ENCODE measurements around the gene RERE.

RERE gene

GRCh38 chr1:8355439-8356255 is 461.8 kb downstream of the RERE start:
- no peak for DNase-seq

DNA sequence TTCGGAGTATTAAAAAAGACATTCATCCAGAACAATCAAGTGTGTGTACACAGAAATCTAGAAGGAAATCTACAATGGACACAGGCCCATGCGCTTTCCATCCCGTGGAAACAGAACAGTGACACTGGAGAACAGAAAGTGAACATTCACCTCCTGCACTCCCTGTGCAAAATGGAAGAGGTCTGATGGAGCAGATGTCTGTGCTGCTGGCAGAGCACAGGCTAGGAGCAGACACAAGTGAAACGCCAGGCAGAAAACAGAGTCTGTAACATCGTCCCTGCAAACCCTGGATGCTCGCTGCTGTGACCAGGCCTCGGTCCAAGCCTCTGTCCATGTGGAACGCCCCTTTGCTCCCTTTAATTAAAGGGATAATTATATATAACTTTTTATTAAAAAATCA is 463.4 kb downstream of the RERE start:
- DNase-seq = no peak

GRCh38 chr1:8352886-8353785 is 464.3 kb downstream of the RERE start:
- no peak for DNase-seq

DNA sequence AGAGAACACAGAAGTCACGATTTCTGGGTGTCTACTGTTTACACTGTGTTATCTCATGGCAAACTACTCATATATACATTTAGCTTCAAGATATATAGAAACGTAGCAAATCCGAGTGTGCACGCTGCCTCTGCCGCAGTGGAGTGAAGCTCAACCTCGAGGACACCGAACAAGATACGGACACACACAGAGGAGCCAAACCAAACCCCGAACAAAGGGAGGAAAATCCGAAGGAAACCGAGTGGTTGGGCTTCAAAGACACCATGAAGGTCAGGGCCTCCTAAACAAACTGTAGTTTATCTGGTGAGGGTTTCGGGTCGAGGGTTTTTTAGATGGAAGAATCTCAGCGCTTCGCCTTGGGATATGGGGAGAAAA is 465.0 kb downstream of the RERE start:
- DNase-seq = no peak

DNA sequence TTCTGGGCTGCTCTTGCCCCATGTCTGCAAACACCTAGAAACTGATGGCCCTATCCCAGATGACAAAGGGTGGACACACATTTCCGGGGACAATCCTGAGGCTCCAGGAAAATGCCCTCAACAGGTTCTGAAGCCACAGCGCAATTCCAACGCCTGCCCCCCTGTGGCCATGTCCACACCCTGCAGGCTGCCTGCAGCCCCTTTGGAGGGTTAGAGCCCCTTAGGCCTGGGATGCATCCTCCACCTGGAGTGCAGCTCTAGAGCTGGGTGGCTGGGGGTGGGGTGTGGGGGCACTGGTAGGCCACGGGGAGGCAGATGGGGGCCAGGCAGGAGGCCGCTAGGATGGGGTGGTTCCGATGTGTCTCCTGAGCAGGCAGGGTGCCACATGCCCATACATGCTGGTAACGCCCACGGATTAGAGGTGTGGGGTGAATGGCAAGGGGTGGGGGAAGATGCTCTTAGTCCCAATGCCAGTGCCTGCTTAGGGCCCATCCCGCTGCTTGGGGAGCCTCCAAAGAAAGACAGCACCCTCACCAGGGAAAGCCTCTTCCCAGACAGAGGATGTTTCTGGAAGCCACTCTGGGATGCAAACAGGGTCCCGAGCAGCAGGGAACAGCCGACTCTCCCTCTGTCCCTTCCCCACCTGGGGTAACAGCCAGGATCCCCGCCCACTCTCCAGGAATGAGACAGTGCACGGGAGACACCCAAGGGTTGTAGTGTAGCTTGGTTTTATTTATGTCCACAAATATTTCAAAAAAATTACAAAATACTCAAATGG is 465.6 kb downstream of the RERE start:
- DNase-seq = no peak

GRCh38 chr1:8350914-8351684 is 466.3 kb downstream of the RERE start:
- DNase-seq = no peak

- no peak for DNase-seq
Observed at GRCh38 chr1:8349961-8350360, 467.5 kb downstream of the RERE start.

- DNase-seq = no peak
Observed at GRCh38 chr1:8349473-8349865, 468.0 kb downstream of the RERE start.

GRCh38 chr1:8348777-8349472 is 468.5 kb downstream of the RERE start:
- DNase-seq = no peak

DNA sequence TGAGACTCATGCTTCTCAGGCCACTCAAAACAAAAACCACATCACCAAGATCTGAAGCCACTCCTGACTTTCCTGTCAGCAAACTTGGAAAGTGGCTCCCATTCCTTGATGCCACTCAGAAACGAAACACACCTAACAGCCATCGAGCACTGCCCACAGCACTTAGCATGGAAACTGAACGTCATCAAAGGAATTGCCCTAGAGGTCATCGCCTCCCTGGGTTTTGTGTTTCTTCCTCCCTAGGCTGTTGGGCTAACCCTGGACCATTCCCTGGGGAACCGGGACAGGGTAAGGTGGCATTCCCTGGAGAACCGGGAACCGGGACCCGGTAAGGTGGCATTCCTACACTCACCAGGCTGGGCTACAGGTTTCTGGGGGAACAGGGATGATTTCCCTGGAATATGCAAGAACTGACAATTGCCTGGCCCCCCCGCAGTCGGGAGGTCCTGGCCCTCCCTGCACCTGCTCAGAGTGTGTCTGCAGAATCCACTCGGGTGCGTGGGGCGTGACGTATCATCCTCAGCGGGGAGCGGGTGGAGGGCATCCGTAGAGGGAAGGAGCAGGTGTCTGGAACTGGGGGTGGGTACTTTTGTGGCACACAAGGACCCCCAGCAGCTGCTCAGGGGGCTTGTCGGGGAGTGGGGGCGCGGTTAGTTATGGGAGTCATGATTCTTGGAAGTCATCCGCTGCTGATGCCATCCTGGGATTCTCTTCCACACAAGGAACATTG is 469.2 kb downstream of the RERE start:
- DNase-seq = no peak

DNA sequence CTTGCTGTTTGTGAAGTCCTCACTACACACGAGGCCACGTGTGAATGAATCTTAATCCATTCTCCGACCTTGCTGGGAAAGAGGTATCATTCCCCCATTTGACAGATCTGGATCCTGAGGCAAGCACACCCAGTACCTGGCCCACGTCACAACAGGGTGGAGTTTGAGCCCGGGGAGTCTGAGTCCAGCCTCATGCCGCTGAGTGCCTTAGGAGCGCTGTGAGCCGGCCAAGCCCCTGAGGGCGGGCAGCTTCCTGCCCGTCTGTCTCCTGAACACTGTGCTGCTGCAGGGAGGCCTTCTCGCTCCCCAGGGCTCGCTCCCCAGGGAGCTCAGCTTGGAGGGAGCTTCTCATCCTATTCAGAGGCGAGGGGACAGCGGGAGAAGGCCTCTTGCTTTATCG is 469.8 kb downstream of the RERE start:
- no peak for DNase-seq

- DNase-seq = no peak
Observed at GRCh38 chr1:8345621-8346415, 471.6 kb downstream of the RERE start.

DNA sequence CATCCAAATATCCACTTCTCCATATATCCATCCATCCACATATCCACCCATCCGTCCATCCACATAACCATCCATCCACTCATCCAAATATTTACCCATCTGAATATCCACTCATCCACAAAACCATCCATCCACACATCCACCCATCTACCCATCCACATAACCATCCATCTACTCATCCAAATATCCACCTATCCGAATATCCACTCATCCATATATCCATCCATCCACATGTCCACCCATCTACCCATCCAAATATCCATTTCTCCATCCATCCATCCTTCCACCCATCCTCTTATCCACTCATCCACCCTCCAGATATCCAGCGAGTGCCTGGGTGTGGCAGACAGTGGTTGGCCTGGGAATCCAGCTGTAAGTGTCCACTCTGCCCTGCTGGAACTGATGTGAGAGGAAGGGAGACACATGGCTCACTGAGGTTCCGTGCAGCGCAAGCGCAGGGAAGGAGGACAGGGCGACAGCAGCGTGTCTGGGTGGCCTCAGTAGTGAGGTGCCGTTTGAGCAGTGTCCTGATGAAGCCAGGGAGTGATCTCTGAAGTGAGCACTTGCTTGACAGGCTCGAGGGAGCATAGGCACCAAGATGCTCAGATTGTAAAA is 472.4 kb downstream of the RERE start:
- no peak for DNase-seq

DNA sequence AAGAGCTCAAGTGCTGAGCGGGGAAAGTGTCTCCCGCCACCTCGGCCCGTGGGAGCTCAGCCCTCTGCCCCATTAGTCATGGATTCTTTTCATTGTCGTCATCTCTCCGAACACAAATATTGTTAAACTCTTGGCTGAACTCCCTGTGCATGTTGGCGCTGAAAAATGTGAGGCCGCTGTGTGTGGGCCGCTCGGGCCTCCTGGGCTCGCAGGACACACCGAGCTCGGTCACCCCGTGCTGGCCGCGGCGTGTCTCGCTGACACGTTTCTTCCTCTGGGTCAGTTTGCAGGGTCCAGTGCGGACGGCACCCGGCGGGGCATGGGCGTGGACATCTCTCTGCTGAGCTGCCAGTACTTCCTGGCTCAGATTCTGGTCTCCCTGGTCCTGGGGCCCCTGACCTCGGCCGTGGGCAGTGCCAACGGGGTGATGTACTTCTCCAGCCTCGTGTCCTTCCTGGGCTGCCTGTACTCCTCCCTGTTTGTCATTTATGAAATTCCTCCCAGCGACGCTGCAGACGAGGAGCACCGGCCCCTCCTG is 473.9 kb downstream of the RERE start:
- no peak for DNase-seq

- DNase-seq = no peak
Observed at GRCh38 chr1:8343044-8343443, 474.4 kb downstream of the RERE start.

GRCh38 chr1:8342325-8342724 is 475.1 kb downstream of the RERE start:
- DNase-seq = no peak

GRCh38 chr1:8340448-8340847 is 477.0 kb downstream of the RERE start:
- no peak for DNase-seq

DNA sequence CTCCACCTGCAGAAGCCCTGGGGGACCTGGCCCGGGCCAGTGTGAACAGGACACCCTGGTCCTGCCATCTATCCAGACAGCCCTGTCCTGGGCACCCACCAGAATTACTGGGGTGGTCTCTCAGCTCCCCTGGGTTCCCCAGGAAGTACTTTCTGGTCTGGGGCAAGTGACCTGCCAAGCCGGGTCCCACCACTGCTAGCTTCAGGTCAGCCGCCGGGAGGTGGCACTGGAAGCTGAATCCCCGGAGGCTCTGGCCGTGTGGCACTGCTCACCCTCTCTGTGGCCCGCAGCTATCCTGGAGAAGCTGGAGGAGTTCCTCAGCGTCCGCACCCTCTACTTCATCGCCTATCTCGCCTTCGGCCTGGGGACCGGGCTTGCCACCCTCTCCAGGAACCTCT is 478.2 kb downstream of the RERE start:
- no peak for DNase-seq

DNA sequence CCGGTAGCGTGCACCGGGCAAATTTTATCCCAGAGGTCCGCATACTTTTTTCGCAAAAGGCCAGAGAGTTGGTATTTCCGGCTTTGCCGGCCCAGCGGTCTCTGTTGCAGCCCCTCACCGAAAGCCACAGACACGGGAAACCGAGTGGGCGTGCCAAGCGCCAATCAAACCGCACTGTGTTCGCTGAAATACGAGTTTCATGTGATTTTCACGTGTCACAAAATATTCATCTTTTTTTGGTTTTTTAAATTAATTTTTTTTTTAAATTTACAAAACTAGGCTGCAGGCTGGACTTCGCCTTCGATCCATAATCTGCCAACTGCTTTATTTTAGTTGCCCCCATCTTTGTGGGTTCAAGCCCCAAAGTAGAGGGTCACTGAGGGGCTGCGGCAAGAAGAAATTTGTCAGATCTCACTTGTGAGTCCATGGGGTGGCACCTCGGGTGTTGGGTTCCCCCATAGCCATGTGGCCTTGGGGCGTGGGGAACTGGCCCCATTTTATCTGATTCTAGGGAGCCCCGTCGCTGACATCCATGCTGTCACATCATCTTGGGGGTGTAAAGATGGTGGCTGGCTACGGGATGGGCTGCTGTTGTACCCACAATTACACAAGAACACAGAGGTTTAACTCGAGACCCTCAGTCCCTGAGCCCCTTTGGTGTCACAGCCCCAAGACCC is 478.8 kb downstream of the RERE start:
- no peak for DNase-seq
